ENCODE data around the gene RBM19.
A peak's percentile ranks its signal among the peaks of the same experiment; 100 is the strongest.

Gene RBM19

GRCh38 chr12:113768850-113769249 lies 197.3 kb downstream of the RBM19 start:
- H3K4me3 ChIP-seq (ENCODE audit: low read length) = no peak overlapping the region
- DNase-seq (ENCODE audit: low read depth) = no peak
- TF ChIP-seq, protein P1, sequence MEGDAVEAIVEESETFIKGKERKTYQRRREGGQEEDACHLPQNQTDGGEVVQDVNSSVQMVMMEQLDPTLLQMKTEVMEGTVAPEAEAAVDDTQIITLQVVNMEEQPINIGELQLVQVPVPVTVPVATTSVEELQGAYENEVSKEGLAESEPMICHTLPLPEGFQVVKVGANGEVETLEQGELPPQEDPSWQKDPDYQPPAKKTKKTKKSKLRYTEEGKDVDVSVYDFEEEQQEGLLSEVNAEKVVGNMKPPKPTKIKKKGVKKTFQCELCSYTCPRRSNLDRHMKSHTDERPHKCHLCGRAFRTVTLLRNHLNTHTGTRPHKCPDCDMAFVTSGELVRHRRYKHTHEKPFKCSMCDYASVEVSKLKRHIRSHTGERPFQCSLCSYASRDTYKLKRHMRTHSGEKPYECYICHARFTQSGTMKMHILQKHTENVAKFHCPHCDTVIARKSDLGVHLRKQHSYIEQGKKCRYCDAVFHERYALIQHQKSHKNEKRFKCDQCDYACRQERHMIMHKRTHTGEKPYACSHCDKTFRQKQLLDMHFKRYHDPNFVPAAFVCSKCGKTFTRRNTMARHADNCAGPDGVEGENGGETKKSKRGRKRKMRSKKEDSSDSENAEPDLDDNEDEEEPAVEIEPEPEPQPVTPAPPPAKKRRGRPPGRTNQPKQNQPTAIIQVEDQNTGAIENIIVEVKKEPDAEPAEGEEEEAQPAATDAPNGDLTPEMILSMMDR (conservative IDR thresholded peaks at IDR 0.05; ENCODE audit: low read length) = no peak

GRCh38 chr12:113766879-113767878 lies 198.9 kb downstream of the RBM19 start:
- TF ChIP-seq, protein P1 (conservative IDR thresholded peaks at IDR 0.05; ENCODE audit: low read length) = no peak
- peak; percentile 84 for DNase-seq (ENCODE audit: low read depth)
- H3K4me3 ChIP-seq (ENCODE audit: low read length) = no peak overlapping the region

Data from AG10803 (cell line).